A549 (cell line): ENCODE measurements around the gene F10. TPM values are rescaled to one million over a fixed set of nuclear protein-coding genes. Genes with fewer than 3 reads are reported as not detected.

Source experiments
- ATAC-seq, 2 experiments: fragments of 200-7000 bp in 1 of 2; fragments of >200 bp in 1 of 2; cut with Nextera tagmentation in 1 of 2; cut with Tn5 transposase in 1 of 2; 3 replicates each; pipeline versions ENCODE4 v1.8.0 to v1.9.1; 2018 to 2020; ENCODE audit warnings: mild to moderate bottlenecking in 1 of 2, moderate library complexity in 1 of 2
- CTCF ChIA-PET: fragments of 300-600 bp; sonication (Branson Sonifier 250); formaldehyde crosslinking; extraction: SDS; loops from one replicate; lab custom pipeline; 2021; ENCODE audit warnings: antibody characterized with exemption, inconsistent platforms; lab: Yijun Ruan, JAX
- POLR2A ChIA-PET: fragments of 350-600 bp; formaldehyde crosslinking; extraction: SDS; loops from one replicate; lab custom pipeline; 2021; ENCODE audit warnings: antibody characterized with exemption, inconsistent platforms; lab: Yijun Ruan, JAX
- DNase-seq, 2 experiments: peaks; one replicate each; pipeline versions ENCODE4 v3.0.0 to v3.0.0-alpha.2; 2011 to 2016; ENCODE audit warnings: low read depth in 1 of 2, low spot score in 1 of 2
- FAIRE-seq: peaks from 2 replicates; lab custom pipeline; 2011; peaks lifted over from hg19 to GRCh38; lab: Jason Lieb, UNC
- H3K27ac ChIP-seq, 2 experiments: fragments of >200 bp; sonication (Bioruptor Twin); formaldehyde crosslinking; 3 replicates each; pipeline ENCODE4 v1.5.1; 2016 to 2017
- H3K4me1 ChIP-seq: fragments of >200 bp; sonication (Bioruptor Twin); formaldehyde crosslinking; 3 replicates; pipeline ENCODE4 v1.6.1; 2016
- H3K4me2 ChIP-seq: fragments of >200 bp; sonication (Bioruptor Twin); formaldehyde crosslinking; 3 replicates; pipeline ENCODE4 v1.6.1; 2016
- H3K4me3 ChIP-seq: fragments of >200 bp; sonication (Bioruptor Twin); formaldehyde crosslinking; 3 replicates; pipeline ENCODE4 v1.5.1; 2016
- H3K9me3 ChIP-seq: fragments of >200 bp; sonication (Bioruptor Twin); formaldehyde crosslinking; 3 replicates; pipeline ENCODE4 v1.6.1; 2016
- CHD4 ChIP-seq: fragments of 200-600 bp; sonication (generic); IDR thresholded peaks from 2 replicates; pipeline ENCODE4 v1.6.1; 2016; ENCODE audit warnings: antibody characterized with exemption, mild to moderate bottlenecking, borderline replicate concordance
- CTCF ChIP-seq: fragments of >200 bp; sonication (Bioruptor Twin); formaldehyde crosslinking; IDR thresholded peaks from 3 replicates; pipeline ENCODE4 v1.5.1; 2016
- EHF ChIP-seq: fragments of 250-450 bp; sonication (Bioruptor Pico); IDR thresholded peaks from 2 replicates; pipeline ENCODE4 v1.5.0; 2020; ENCODE audit warnings: mild to moderate bottlenecking
- FOSL2 ChIP-seq, 2 experiments: fragments of 450-650 bp in 1 of 2; fragments of >200 bp in 1 of 2; sonication (Bioruptor Twin) in 1 of 2; formaldehyde crosslinking; IDR thresholded peaks; 2 replicates each; pipeline versions ENCODE4 v1.5.0 to v1.6.1; 2016 to 2020; ENCODE audit warnings: mild to moderate bottlenecking in 1 of 2, moderate library complexity in 1 of 2
- HES2 ChIP-seq: fragments of >200 bp; sonication (Bioruptor Twin); formaldehyde crosslinking; IDR thresholded peaks from 2 replicates; pipeline ENCODE4 v1.6.1; 2016
- HEYL ChIP-seq: fragments of 250-450 bp; sonication (Bioruptor Pico); IDR thresholded peaks from 2 replicates; pipeline ENCODE4 v1.8.0; 2021; ENCODE audit warnings: mild to moderate bottlenecking, moderate library complexity
- HOXA7 ChIP-seq: fragments of 250-450 bp; sonication (Bioruptor Pico); IDR thresholded peaks from 2 replicates; pipeline ENCODE4 v1.5.0; 2020; ENCODE audit warnings: mild to moderate bottlenecking, moderate library complexity
- MAFK ChIP-seq: fragments of 450-650 bp; IDR thresholded peaks from 2 replicates; pipeline ENCODE4 v1.6.1; 2014; ENCODE audit not compliant: partially characterized antibody
- MAX ChIP-seq: IDR thresholded peaks from 2 replicates; pipeline ENCODE4 v1.6.1; 2012
- MAZ ChIP-seq: fragments of 150-350 bp; IDR thresholded peaks from 2 replicates; pipeline ENCODE4 v1.6.1; 2014; ENCODE audit warnings: antibody characterized with exemption, low read depth, low read length, borderline replicate concordance
- PBX3 ChIP-seq: IDR thresholded peaks from 2 replicates; pipeline ENCODE4 v1.6.1; 2012
- RAD21 ChIP-seq, 2 experiments: fragments of >200 bp in 1 of 2; sonication (Bioruptor Twin) in 1 of 2; formaldehyde crosslinking in 1 of 2; IDR thresholded peaks in 1 of 2; conservative IDR thresholded peaks in 1 of 2; 2 replicates in 1 of 2; 3 replicates in 1 of 2; pipeline ENCODE4 v1.6.1; 2012 to 2018; ENCODE audit warnings: inconsistent platforms in 1 of 2
- RARB ChIP-seq: fragments of 250-450 bp; sonication (Bioruptor Pico); IDR thresholded peaks from 2 replicates; pipeline ENCODE4 v1.8.0; 2021; ENCODE audit warnings: mild to moderate bottlenecking, moderate library complexity
- RCOR1 ChIP-seq: fragments of 150-350 bp; IDR thresholded peaks from 2 replicates; pipeline ENCODE4 v1.6.1; 2014; ENCODE audit warnings: antibody characterized with exemption, low read length, low read depth
- REST ChIP-seq: fragments of 200-600 bp; sonication (generic); IDR thresholded peaks from 2 replicates; pipeline ENCODE4 v1.6.1; 2016; ENCODE audit warnings: antibody characterized with exemption, mild to moderate bottlenecking, moderate library complexity
- RNF2 ChIP-seq: fragments of 200-600 bp; sonication (generic); IDR thresholded peaks from 2 replicates; pipeline ENCODE4 v1.6.1; 2016; ENCODE audit warnings: low read depth, mild to moderate bottlenecking, antibody characterized with exemption, moderate library complexity, borderline replicate concordance
- WGBS: methylation state at CpG from one replicate; pipeline ENCODE4 v1.1.6; 2017; ENCODE audit errors: missing lambda C conversion rate; 5-methylcytosine and 5-hydroxymethylcytosine counted together
- polyA plus RNA-seq, 4 experiments: library from polyadenylated mRNA; depleted of rRNA in 3 of 4; stranded (reverse); fragments of >200 nt; fragmentation: RNase III in 1 of 4; extraction: RNeasy Plus Mini Kit Qiagen cat#74134 plus additional on column Dnase treatment in 1 of 4; gene quantifications; 2 replicates in 3 of 4; 3 replicates in 1 of 4; pipeline ENCODE4 v1.2.3, GENCODE V29; 2011 to 2017

F10 gene
- polyA plus RNA-seq, 2 of the 4 experiments (the other 2 are of a cell fraction): 0.32 TPM; not detected in 1

- Histone ChIP-seq H3K4me1 (no peaks in the 10 kb centered on the region), H3K4me2 (no peak overlapping the region), H3K9me3 (no peaks in the 10 kb centered on the region), H3K27ac (no peak overlapping the region), H3K4me3 (no peak overlapping the region)
- ChIA-PET CTCF (no interaction called here), POLR2A (no interaction called here)
- TF ChIP-seq MAX (no peak), HES2 (no peak), MAFK (no peak), CHD4 (no peak), MAZ (no peak), REST (no peak), HOXA7 (CRISPR knock-in tag) (no peak)
- no peak for DNase-seq
- FAIRE-seq: no peak
- 81% methylated on average over 5 of the region's 16 CpGs for WGBS
- no peak for ATAC-seq
Measured at GRCh38 chr13:113121928-113122471, 599 bp upstream of the F10 start.

- no peak overlapping the region for H3K4me2 ChIP-seq
- no peak overlapping the region for H3K27ac ChIP-seq
- POLR2A ChIA-PET: no interaction called here
- 74% methylated on average over 23 of the region's 29 CpGs for WGBS
- H3K4me1 ChIP-seq: no peaks in the 10 kb centered on the region
- ATAC-seq: peak; percentile 46 to 74; a peak in 3 of 6 replicates
- no peak for FAIRE-seq
- H3K4me3 ChIP-seq: no peak overlapping the region
- TF ChIP-seq FOSL2 (IDR thresholded peaks at IDR 0.05) (no peak), FOSL2 (CRISPR knock-in tag; IDR thresholded peaks at IDR 0.05) (no peak), RAD21 (conservative IDR thresholded peaks at IDR 0.05 in 1 of 2, IDR thresholded peaks at IDR 0.05 in 1 of 2) (peak in 1 of 2 experiments; percentile 33; a peak in 1 of 5 replicates), CTCF (peak; percentile 11; the same call in 1 of the 3 replicates)
- TF ChIP-seq, all 56 proteins: peak for 2
- H3K9me3 ChIP-seq: no peaks in the 10 kb centered on the region
- no peak for DNase-seq
- CTCF ChIA-PET: interaction anchor here (0.8 to 1.7 kb wide), 7 partner anchors 9 to 436 kb away, joined by 3 to 5 read pairs (median 3); no protein-coding TSS in a partner anchor
Measured at GRCh38 chr13:113123226-113124201, 915 bp downstream of the F10 start.

GRCh38 chr13:113124211-113124970, 1.8 kb downstream of the F10 start:
- CTCF ChIA-PET: interaction anchor here (0.8 to 1.7 kb wide), 5 partner anchors 8 to 181 kb away, joined by 3 to 5 read pairs (median 3); no protein-coding TSS in a partner anchor
- H3K4me3 ChIP-seq: no peak overlapping the region
- no peak overlapping the region for H3K4me2 ChIP-seq
- ATAC-seq: no peak
- no peaks in the 10 kb centered on the region for H3K4me1 ChIP-seq
- POLR2A ChIA-PET: no interaction called here
- no peaks in the 10 kb centered on the region for H3K9me3 ChIP-seq
- 75% methylated on average over 9 of the region's 19 CpGs for WGBS
- FAIRE-seq: no peak
- no peak overlapping the region for H3K27ac ChIP-seq
- no peak for DNase-seq
- TF ChIP-seq PBX3: no peak
- TF ChIP-seq EHF (CRISPR knock-in tag): no peak
- TF ChIP-seq RNF2: no peak
- no peak for TF ChIP-seq RARB (CRISPR knock-in tag)
- TF ChIP-seq CTCF: no peak
- no peak for TF ChIP-seq FOSL2 (IDR thresholded peaks at IDR 0.05)
- TF ChIP-seq FOSL2 (CRISPR knock-in tag; IDR thresholded peaks at IDR 0.05): no peak
- TF ChIP-seq RCOR1: no peak
- no peak for TF ChIP-seq HEYL (CRISPR knock-in tag)
